GF-D8 (cell line): ENCODE results near the gene ALDOC.
A peak's percentile ranks its signal among the peaks of the same experiment; 100 is the strongest.
"Not testable (repeated sequence)": the region's sequence is repeated elsewhere in the genome, so short reads cannot be mapped to it uniquely, and the experiment has no call there.

Experiments
- DNase-seq: peaks from one replicate; lab custom pipeline; 2025; lab: John Stamatoyannopoulos, UW

Gene ALDOC

GRCh38 chr17:28582513-28582912 lies 5.8 kb upstream of the ALDOC start:
- no peak for DNase-seq

- DNase-seq: no peak
Observed at GRCh38 chr17:28580959-28581358, 4.3 kb upstream of the ALDOC start.

- DNase-seq: no peak
Observed at GRCh38 chr17:28579526-28579925, 2.8 kb upstream of the ALDOC start.

GRCh38 chr17:28578246-28579195 lies 1.8 kb upstream of the ALDOC start:
- no peak for DNase-seq

- DNase-seq: no peak
Observed at GRCh38 chr17:28577466-28577824, 750 bp upstream of the ALDOC start.

- not testable (repeated sequence) for DNase-seq
Observed at GRCh38 chr17:28576016-28576415, 679 bp downstream of the ALDOC start.

GRCh38 chr17:28575126-28575795 lies 1.4 kb downstream of the ALDOC start:
- no peak for DNase-seq

GRCh38 chr17:28574526-28574925 lies 2.2 kb downstream of the ALDOC start:
- DNase-seq: no peak

GRCh38 chr17:28573966-28574480 lies 2.7 kb downstream of the ALDOC start:
- no peak for DNase-seq

- no peak for DNase-seq
Observed at GRCh38 chr17:28573521-28573920, 3.2 kb downstream of the ALDOC start.

GRCh38 chr17:28573040-28573380 lies 3.7 kb downstream of the ALDOC start:
- DNase-seq: no peak

- no peak for DNase-seq
Observed at GRCh38 chr17:28572259-28573039, 4.2 kb downstream of the ALDOC start.

GRCh38 chr17:28571361-28572122 lies 5.2 kb downstream of the ALDOC start, which contains the start of gene PIGS:
Gene PIGS (minus strand): TSS chr17:28571524. CDS start chr17:28571496, 28 bp downstream.
- DNase-seq: peak; percentile 43

GRCh38 chr17:28570716-28571360 lies 5.9 kb downstream of the ALDOC start:
- DNase-seq: no peak

GRCh38 chr17:28569446-28569845 lies 7.2 kb downstream of the ALDOC start:
- DNase-seq: no peak

- DNase-seq: peak; percentile 20
Observed at GRCh38 chr17:28567604-28568003, 9.1 kb downstream of the ALDOC start.

GRCh38 chr17:28563475-28563874 lies 13.2 kb downstream of the ALDOC start:
- DNase-seq: no peak

GRCh38 chr17:28555022-28555421 lies 21.7 kb downstream of the ALDOC start:
- DNase-seq: no peak

GRCh38 chr17:28554565-28554964 lies 22.1 kb downstream of the ALDOC start:
- DNase-seq: no peak

GRCh38 chr17:28553000-28553505 lies 23.6 kb downstream of the ALDOC start:
- DNase-seq: no peak
